Ovary (tissue), 9 donors: ENCODE results near the gene PDE8A. TPM values are rescaled to one million over a fixed set of nuclear protein-coding genes. Genes with fewer than 3 reads are reported as not detected.

Experiments used
- DNase-seq, 5 donors: peaks; one replicate each; pipeline ENCODE4 v3.0.0-alpha.2; 2019 to 2020
- H3K27ac ChIP-seq, 2 donors: fragments of 200-600 bp; one replicate each; pipeline versions ENCODE4 v1.5.1 to v1.8.0; 2019 to 2022
- H3K27me3 ChIP-seq: fragments of 200-600 bp; one replicate; pipeline ENCODE4 v1.8.0; 2022
- H3K36me3 ChIP-seq: fragments of 200-600 bp; sonication (generic); one replicate; pipeline ENCODE4 v1.5.1; 2019
- H3K4me1 ChIP-seq: one replicate; pipeline ENCODE4 v1.8.1; 2013; ENCODE audit warnings: mild to moderate bottlenecking, moderate library complexity; ENCODE audit not compliant: insufficient read depth
- H3K4me3 ChIP-seq: fragments of 200-600 bp; sonication (generic); one replicate; pipeline ENCODE4 v1.5.1; 2017
- H3K9me3 ChIP-seq, 2 donors: fragments of 200-600 bp in 1 of 2; sonication (generic) in 1 of 2; one replicate each; pipeline versions ENCODE4 v1.5.1 to v1.8.1; 2013 to 2019; ENCODE audit warnings: mild to moderate bottlenecking in 1 of 2, moderate library complexity in 1 of 2
- CTCF ChIP-seq, 3 donors: fragments of 450-650 bp in 2 of 3; fragments of 200-600 bp in 1 of 3; IDR thresholded peaks; one replicate each; pipeline versions ENCODE4 v1.5.1 to v1.8.0; 2016 to 2022; ENCODE audit warnings: antibody characterized with exemption in 3 of 3, mild to moderate bottlenecking in 1 of 3
- EP300 ChIP-seq: sonication (generic); formaldehyde crosslinking; IDR thresholded peaks from one replicate; pipeline ENCODE4 v1.6.1; 2017; ENCODE audit warnings: antibody characterized with exemption
- POLR2A ChIP-seq: fragments of 450-650 bp; IDR thresholded peaks from one replicate; pipeline ENCODE4 v1.6.1; 2017; ENCODE audit warnings: antibody characterized with exemption, mild to moderate bottlenecking, moderate library complexity
- WGBS, 3 donors: extraction: QIAGEN DNeasy Blood & Tissue Kit in 1 of 3; methylation state at CpG; one replicate each; pipeline versions ENCODE4 v1.1.5 to v1.1.7; 2013 to 2017; 5-methylcytosine and 5-hydroxymethylcytosine counted together
- intact Hi-C, 4 donors: fragments of 100-400 bp; cut with DNase I; formaldehyde crosslinking; loops; one replicate each; pipeline versions ENCODE4 v1.11.0 to v1.15.1; 2022 to 2023
- polyA plus RNA-seq, 2 donors: library from polyadenylated mRNA; stranded (reverse); fragments of 200-250 nt in 1 of 2; fragments of 350-450 nt in 1 of 2; fragmentation: Illumina TruSeq in 1 of 2; extraction: RNeasy Lipid Tissue Mini Kit (QIAGEN cat#74804) in 1 of 2; gene quantifications; one replicate each; pipeline ENCODE4 v1.2.3, GENCODE V29; 2013 to 2014
- total RNA-seq, 7 donors: library from RNA; depleted of rRNA in 2 of 7; stranded (reverse); fragments of >200 nt in 2 of 7; fragmentation: NEBNext Ultra II Directional in 3 of 7; extraction: Animal tissue kit (Norgen Biotek cat#: 25700) in 3 of 7; gene quantifications; one replicate each; pipeline versions ENCODE4 v1.1.0 to v1.2.4, GENCODE V29; 2016 to 2023
- donor health status: DM: no; HTN: no; CAD: no; lungs with moderate emphysema.
- donor health status: DM: no; HTN: no; CAD: no.
- donor health status: Bipolar disorder and iron deficiency.
- donor health status: DM: yes; HTN: yes; CAD: no.
- donor health status: DM: no; HTN: no; CAD: no.
- donor health status: DM: yes; HTN: yes; CAD: no.

The PDE8A gene
- total and polyA plus RNA-seq, 9 donors: 13.8 to 61.8 (median 33.2) TPM

- Histone ChIP-seq H3K9me3 (no peaks in the 10 kb centered on the region), H3K4me1 (no peaks in the 10 kb centered on the region), H3K36me3 (no peaks in the 10 kb centered on the region), H3K27me3 (no peaks in the 10 kb centered on the region), H3K4me3 (no peak overlapping the region), H3K27ac (no peak overlapping the region)
- 85 to 86% (median 85%) methylated on average over 2 of the region's 2 CpGs for WGBS, 3 donors
- no peak for DNase-seq
- TF ChIP-seq CTCF (IDR thresholded peaks at IDR 0.05) (no peak), POLR2A (no peak), EP300 (no peak)
- intact Hi-C loops: no loop called here
Measured at GRCh38 chr15:85071061-85071460, 89.4 kb downstream of the PDE8A start.

- H3K9me3 ChIP-seq: no peaks in the 10 kb centered on the region
- no peak for DNase-seq
- intact Hi-C loops: no loop called here
- H3K36me3 ChIP-seq: no peaks in the 10 kb centered on the region
- no peaks in the 10 kb centered on the region for H3K27me3 ChIP-seq
- TF ChIP-seq CTCF (IDR thresholded peaks at IDR 0.05): no peak
- TF ChIP-seq POLR2A: no peak
- no peak for TF ChIP-seq EP300
- no peak overlapping the region for H3K27ac ChIP-seq
- 88 to 96% (median 92%) methylated on average over 4 of the region's 4 CpGs for WGBS, 3 donors
- H3K4me1 ChIP-seq: no peaks in the 10 kb centered on the region
- H3K4me3 ChIP-seq: no peak overlapping the region
Measured at GRCh38 chr15:85071504-85071903, 89.8 kb downstream of the PDE8A start.

- no peak for DNase-seq
- H3K27ac ChIP-seq: no peak overlapping the region
- intact Hi-C loops: no loop called here
- no peak overlapping the region for H3K4me3 ChIP-seq
- no peaks in the 10 kb centered on the region for H3K27me3 ChIP-seq
- H3K9me3 ChIP-seq: no peaks in the 10 kb centered on the region
- TF ChIP-seq EP300 (no peak), POLR2A (no peak), CTCF (IDR thresholded peaks at IDR 0.05) (no peak)
- H3K36me3 ChIP-seq: no peaks in the 10 kb centered on the region
- whole genome bisulfite sequencing, 3 donors: 91 to 99% (median 94%) methylated on average over 4 of the region's 4 CpGs
- no peaks in the 10 kb centered on the region for H3K4me1 ChIP-seq
Measured at GRCh38 chr15:85072917-85073316, 91.3 kb downstream of the PDE8A start.

GRCh38 chr15:85073556-85074194 is 92.0 kb downstream of the PDE8A start:
- no peak for TF ChIP-seq EP300
- TF ChIP-seq CTCF (IDR thresholded peaks at IDR 0.05): no peak
- TF ChIP-seq POLR2A: no peak
- WGBS, 3 donors: 96 to 99% (median 98%) methylated on average over 3 of the region's 3 CpGs
- Histone ChIP-seq H3K36me3 (no peaks in the 10 kb centered on the region), H3K27ac (no peak overlapping the region), H3K9me3 (no peaks in the 10 kb centered on the region), H3K4me3 (no peak overlapping the region), H3K27me3 (no peaks in the 10 kb centered on the region), H3K4me1 (no peaks in the 10 kb centered on the region)
- intact Hi-C loops: no loop called here
- no peak for DNase-seq
